ENCODE results near the gene GNG7.
"Not testable (repeated sequence)": the region's sequence is repeated elsewhere in the genome, so short reads cannot be mapped to it uniquely, and the experiment has no call there.

The GNG7 gene

GRCh38 chr19:2569596-2570465, 132.7 kb downstream of the GNG7 start:
- no peak for DNase-seq

- no peak for DNase-seq
These were observed 134.5 kb downstream of the GNG7 start for GRCh38 chr19:2567996-2568395.

GRCh38 chr19:2567580-2567979, 134.9 kb downstream of the GNG7 start:
- no peak for DNase-seq

- not testable (repeated sequence) for DNase-seq
These were observed 138.9 kb downstream of the GNG7 start for GRCh38 chr19:2563546-2563945.

- no peak for DNase-seq
These were observed 140.6 kb downstream of the GNG7 start for GRCh38 chr19:2561895-2562294.

- no peak for DNase-seq
These were observed 141.3 kb downstream of the GNG7 start for GRCh38 chr19:2561221-2561620.

GRCh38 chr19:2560369-2560768, 142.1 kb downstream of the GNG7 start:
- no peak for DNase-seq

- no peak for DNase-seq
These were observed 144.0 kb downstream of the GNG7 start for GRCh38 chr19:2558543-2558942.

GRCh38 chr19:2558131-2558530, 144.4 kb downstream of the GNG7 start:
- not testable (repeated sequence) for DNase-seq

GRCh38 chr19:2557093-2557440, 145.4 kb downstream of the GNG7 start:
- DNase-seq, result peak; percentile 7

GRCh38 chr19:2556221-2557092, 146.0 kb downstream of the GNG7 start:
- DNase-seq, result peak; percentile 45

- DNase-seq, result peak; percentile 19
These were observed 146.9 kb downstream of the GNG7 start for GRCh38 chr19:2555422-2556220.

GRCh38 chr19:2554856-2555255, 147.6 kb downstream of the GNG7 start:
- DNase-seq, result peak; percentile 18

- DNase-seq, result no peak
These were observed 149.0 kb downstream of the GNG7 start for GRCh38 chr19:2553510-2553909.

GRCh38 chr19:2552859-2553258, 149.6 kb downstream of the GNG7 start:
- peak; percentile 11 for DNase-seq

GRCh38 chr19:2551864-2552185, 150.7 kb downstream of the GNG7 start:
- DNase-seq, result peak; percentile 19

GRCh38 chr19:2551172-2551863, 151.2 kb downstream of the GNG7 start:
- DNase-seq, result no peak

GRCh38 chr19:2550431-2551171, 151.9 kb downstream of the GNG7 start:
- peak; percentile 82 for DNase-seq

- DNase-seq, result peak; percentile 74
These were observed 152.7 kb downstream of the GNG7 start for GRCh38 chr19:2549701-2550191.

GRCh38 chr19:2548966-2549365, 153.5 kb downstream of the GNG7 start:
- no peak for DNase-seq

GRCh38 chr19:2547721-2548120, 154.8 kb downstream of the GNG7 start:
- DNase-seq, result no peak

All from right hindlimb (tissue), 1 donor.